ENCODE data around the gene ARHGAP6. TPM values are rescaled to one million over a fixed set of nuclear protein-coding genes. Genes with fewer than 3 reads are reported as not detected.

The ARHGAP6 gene
- polyA plus RNA-seq, 3 donors: 0.31 to 1.1 (median 0.40) TPM

- no peaks in the 10 kb centered on the region for H3K27me3 ChIP-seq (ENCODE audit: control insufficient read depth in 2 of 2, insufficient read depth in 2 of 2, low read length in 2 of 2)
- DNase-seq: no peak
- H3K27ac ChIP-seq (ENCODE audit: low read depth in 1 of 2, low read length in 2 of 2): no peak overlapping the region
- no peak for TF ChIP-seq CTCF (IDR thresholded peaks at IDR 0.05)
- no peak overlapping the region for H3K4me3 ChIP-seq (replicated peaks in 1 of 3; ENCODE audit: low read depth in 2 of 3, low read length in 3 of 3)
- Mint-ChIP-seq H3K36me3 (no peaks in the 10 kb centered on the region), H3K27ac (no peak overlapping the region), H3K4me1 (peaks cover 16% of the 10 kb centered on the region), H3K4me3 (no peak overlapping the region), H3K27me3 (ENCODE audit: low read depth in 3 of 3) (no peaks in the 10 kb centered on the region), H3K9me3 (peaks cover 0 to 8% (median 3%) of the 10 kb centered on the region in 7 donors)
- no peaks in the 10 kb centered on the region for H3K36me3 ChIP-seq (replicated peaks in 1 of 2; ENCODE audit: control insufficient read depth in 1 of 2, insufficient read depth in 2 of 2, low read length in 2 of 2)
- H3K9me3 ChIP-seq (replicated peaks in 1 of 2; ENCODE audit: control insufficient read depth in 1 of 2, insufficient read depth in 1 of 2, low read length in 2 of 2): no peaks in the 10 kb centered on the region
- no peaks in the 10 kb centered on the region for H4K20me1 ChIP-seq (ENCODE audit: insufficient read depth, low read length)
- H3K79me2 ChIP-seq (ENCODE audit: insufficient read depth, low read length): no peaks in the 10 kb centered on the region
- no peak overlapping the region for H2AFZ ChIP-seq (ENCODE audit: insufficient read depth, low read depth, low read length, poor library complexity, severe bottlenecking)
- H3K9ac ChIP-seq (ENCODE audit: insufficient read depth, low read length, poor library complexity, severe bottlenecking): no peak overlapping the region
- intact Hi-C loops (cut with micrococcal nuclease): no loop called here
- peaks cover 8 to 10% of the 10 kb centered on the region in 2 donors for H3K4me1 ChIP-seq (ENCODE audit: control insufficient read depth in 1 of 2, insufficient read depth in 2 of 2, low read length in 2 of 2)
- no peak overlapping the region for H3K4me2 ChIP-seq (replicated peaks; ENCODE audit: extremely low read depth, low read length, poor library complexity, severe bottlenecking)
- 100% methylated on average over 1 of the region's 2 CpGs for WGBS (ENCODE audit: insufficient coverage)
Observed at GRCh38 chrX:11366998-11367595, 298.6 kb downstream of the ARHGAP6 start.

- no CpG with 5 or more reads among the region's 3 CpGs for WGBS (ENCODE audit: insufficient coverage)
Observed at GRCh38 chrX:11365426-11365825, 300.3 kb downstream of the ARHGAP6 start.

More at GRCh38 chrX:11365426-11365825, 300.3 kb downstream of the ARHGAP6 start:
- DNase-seq: no peak
- no peaks in the 10 kb centered on the region for H3K79me2 ChIP-seq (ENCODE audit: insufficient read depth, low read length)
- no peak overlapping the region for H3K4me3 Mint-ChIP-seq
- H4K20me1 ChIP-seq (ENCODE audit: insufficient read depth, low read length): no peaks in the 10 kb centered on the region
- no peak overlapping the region for H3K9ac ChIP-seq (ENCODE audit: insufficient read depth, low read length, poor library complexity, severe bottlenecking)
- H3K4me2 ChIP-seq (replicated peaks; ENCODE audit: extremely low read depth, low read length, poor library complexity, severe bottlenecking): no peak overlapping the region
- no peaks in the 10 kb centered on the region for H3K36me3 Mint-ChIP-seq
- peaks cover 8 to 10% of the 10 kb centered on the region in 2 donors for H3K4me1 ChIP-seq (ENCODE audit: control insufficient read depth in 1 of 2, insufficient read depth in 2 of 2, low read length in 2 of 2)
- H3K27ac Mint-ChIP-seq: no peak overlapping the region
- no peaks in the 10 kb centered on the region for H3K27me3 ChIP-seq (ENCODE audit: control insufficient read depth in 2 of 2, insufficient read depth in 2 of 2, low read length in 2 of 2)
- peaks cover 0 to 8% (median 3%) of the 10 kb centered on the region in 7 donors for H3K9me3 Mint-ChIP-seq
- H3K36me3 ChIP-seq (replicated peaks in 1 of 2; ENCODE audit: control insufficient read depth in 1 of 2, insufficient read depth in 2 of 2, low read length in 2 of 2): no peaks in the 10 kb centered on the region
- no peaks in the 10 kb centered on the region for H3K9me3 ChIP-seq (replicated peaks in 1 of 2; ENCODE audit: control insufficient read depth in 1 of 2, insufficient read depth in 1 of 2, low read length in 2 of 2)
- no peak overlapping the region for H3K27ac ChIP-seq (ENCODE audit: low read depth in 1 of 2, low read length in 2 of 2)
- H3K4me1 Mint-ChIP-seq: peaks cover 16% of the 10 kb centered on the region
- no peak overlapping the region for H3K4me3 ChIP-seq (replicated peaks in 1 of 3; ENCODE audit: low read depth in 2 of 3, low read length in 3 of 3)
- TF ChIP-seq CTCF (IDR thresholded peaks at IDR 0.05): no peak
- H3K27me3 Mint-ChIP-seq (ENCODE audit: low read depth in 3 of 3): no peaks in the 10 kb centered on the region
- no peak overlapping the region for H2AFZ ChIP-seq (ENCODE audit: insufficient read depth, low read depth, low read length, poor library complexity, severe bottlenecking)
- intact Hi-C loops (cut with micrococcal nuclease): no loop called here
